Ovary (tissue), 9 donors: Measurements from ENCODE around the gene FLNC. TPM values are rescaled to one million over a fixed set of nuclear protein-coding genes. Genes with fewer than 3 reads are reported as not detected.
A peak's percentile ranks its signal among the peaks of the same experiment; 100 is the strongest.

Source experiments
- DNase-seq, 5 donors: peaks; one replicate each; pipeline ENCODE4 v3.0.0-alpha.2; 2019 to 2020
- H3K27ac ChIP-seq, 2 donors: fragments of 200-600 bp; one replicate each; pipeline versions ENCODE4 v1.5.1 to v1.8.0; 2019 to 2022
- H3K27me3 ChIP-seq: fragments of 200-600 bp; one replicate; pipeline ENCODE4 v1.8.0; 2022
- H3K36me3 ChIP-seq: fragments of 200-600 bp; sonication (generic); one replicate; pipeline ENCODE4 v1.5.1; 2019
- H3K4me1 ChIP-seq: one replicate; pipeline ENCODE4 v1.8.1; 2013; ENCODE audit warnings: mild to moderate bottlenecking, moderate library complexity; ENCODE audit not compliant: insufficient read depth
- H3K4me3 ChIP-seq: fragments of 200-600 bp; sonication (generic); one replicate; pipeline ENCODE4 v1.5.1; 2017
- H3K9me3 ChIP-seq, 2 donors: fragments of 200-600 bp in 1 of 2; sonication (generic) in 1 of 2; one replicate each; pipeline versions ENCODE4 v1.5.1 to v1.8.1; 2013 to 2019; ENCODE audit warnings: mild to moderate bottlenecking in 1 of 2, moderate library complexity in 1 of 2
- CTCF ChIP-seq, 3 donors: fragments of 450-650 bp in 2 of 3; fragments of 200-600 bp in 1 of 3; IDR thresholded peaks; one replicate each; pipeline versions ENCODE4 v1.5.1 to v1.8.0; 2016 to 2022; ENCODE audit warnings: antibody characterized with exemption in 3 of 3, mild to moderate bottlenecking in 1 of 3
- EP300 ChIP-seq: sonication (generic); formaldehyde crosslinking; IDR thresholded peaks from one replicate; pipeline ENCODE4 v1.6.1; 2017; ENCODE audit warnings: antibody characterized with exemption
- POLR2A ChIP-seq: fragments of 450-650 bp; IDR thresholded peaks from one replicate; pipeline ENCODE4 v1.6.1; 2017; ENCODE audit warnings: antibody characterized with exemption, mild to moderate bottlenecking, moderate library complexity
- WGBS, 3 donors: extraction: QIAGEN DNeasy Blood & Tissue Kit in 1 of 3; methylation state at CpG; one replicate each; pipeline versions ENCODE4 v1.1.5 to v1.1.7; 2013 to 2017; 5-methylcytosine and 5-hydroxymethylcytosine counted together
- intact Hi-C, 4 donors: fragments of 100-400 bp; cut with DNase I; formaldehyde crosslinking; loops; one replicate each; pipeline versions ENCODE4 v1.11.0 to v1.15.1; 2022 to 2023
- polyA plus RNA-seq, 2 donors: library from polyadenylated mRNA; stranded (reverse); fragments of 200-250 nt in 1 of 2; fragments of 350-450 nt in 1 of 2; fragmentation: Illumina TruSeq in 1 of 2; extraction: RNeasy Lipid Tissue Mini Kit (QIAGEN cat#74804) in 1 of 2; gene quantifications; one replicate each; pipeline ENCODE4 v1.2.3, GENCODE V29; 2013 to 2014
- total RNA-seq, 7 donors: library from RNA; depleted of rRNA in 2 of 7; stranded (reverse); fragments of >200 nt in 2 of 7; fragmentation: NEBNext Ultra II Directional in 3 of 7; extraction: Animal tissue kit (Norgen Biotek cat#: 25700) in 3 of 7; gene quantifications; one replicate each; pipeline versions ENCODE4 v1.1.0 to v1.2.4, GENCODE V29; 2016 to 2023
- donor health status: DM: no; HTN: no; CAD: no; lungs with moderate emphysema.
- donor health status: DM: no; HTN: no; CAD: no.
- donor health status: Bipolar disorder and iron deficiency.
- donor health status: DM: yes; HTN: yes; CAD: no.
- donor health status: DM: no; HTN: no; CAD: no.
- donor health status: DM: yes; HTN: yes; CAD: no.

The FLNC gene
- total and polyA plus RNA-seq, 9 donors = 6.5 to 51.2 (median 16.4) TPM

- no peak for TF ChIP-seq CTCF (IDR thresholded peaks at IDR 0.05)
- TF ChIP-seq EP300 = no peak
- no peak for TF ChIP-seq POLR2A
- H3K4me1 ChIP-seq = no peaks in the 10 kb centered on the region
- H3K4me3 ChIP-seq = no peak overlapping the region
- no peak overlapping the region for H3K27ac ChIP-seq
- DNase-seq = peak in 1 of 5 donors; percentile 12
- H3K27me3 ChIP-seq = no peaks in the 10 kb centered on the region
- no peaks in the 10 kb centered on the region for H3K9me3 ChIP-seq
- H3K36me3 ChIP-seq = no peaks in the 10 kb centered on the region
- WGBS, 3 donors = 83 to 86% (median 83%) methylated on average over 13 of the region's 13 CpGs
- intact Hi-C loops = no loop called here
Measured at GRCh38 chr7:128839751-128840177, 9.6 kb downstream of the FLNC start.

GRCh38 chr7:128840326-128841170 lies 10.3 kb downstream of the FLNC start:
- peak in 2 of 5 donors; percentile 13 to 25 for DNase-seq
- H3K4me3 ChIP-seq = no peak overlapping the region
- intact Hi-C loops = no loop called here
- 90 to 92% (median 91%) methylated on average over 23 of the region's 23 CpGs for WGBS, 3 donors
- H3K27me3 ChIP-seq = no peaks in the 10 kb centered on the region
- no peaks in the 10 kb centered on the region for H3K36me3 ChIP-seq
- H3K4me1 ChIP-seq = no peaks in the 10 kb centered on the region
- no peaks in the 10 kb centered on the region for H3K9me3 ChIP-seq
- TF ChIP-seq EP300 (no peak), POLR2A (no peak), CTCF (IDR thresholded peaks at IDR 0.05) (no peak)
- H3K27ac ChIP-seq = no peak overlapping the region

GRCh38 chr7:128841171-128841690 lies 11.0 kb downstream of the FLNC start:
- TF ChIP-seq POLR2A = no peak
- TF ChIP-seq CTCF (IDR thresholded peaks at IDR 0.05) = no peak
- no peak for TF ChIP-seq EP300
- 88 to 89% (median 88%) methylated on average over 17 of the region's 17 CpGs for WGBS, 3 donors
- Histone ChIP-seq H3K36me3 (no peaks in the 10 kb centered on the region), H3K27me3 (no peaks in the 10 kb centered on the region), H3K4me3 (no peak overlapping the region), H3K4me1 (no peaks in the 10 kb centered on the region), H3K27ac (no peak overlapping the region), H3K9me3 (no peaks in the 10 kb centered on the region)
- intact Hi-C loops = no loop called here
- peak in 1 of 5 donors; percentile 19 for DNase-seq

- no peaks in the 10 kb centered on the region for H3K27me3 ChIP-seq
- DNase-seq = peak in 1 of 5 donors; percentile 32
- intact Hi-C loops = no loop called here
- no peaks in the 10 kb centered on the region for H3K36me3 ChIP-seq
- TF ChIP-seq POLR2A (no peak), EP300 (no peak), CTCF (IDR thresholded peaks at IDR 0.05) (peak in 2 of 3 donors; percentile 12 to 15)
- no peak overlapping the region for H3K27ac ChIP-seq
- H3K4me1 ChIP-seq = no peaks in the 10 kb centered on the region
- H3K9me3 ChIP-seq = no peaks in the 10 kb centered on the region
- no peak overlapping the region for H3K4me3 ChIP-seq
- 67 to 73% (median 67%) methylated on average over 34 to 35 of the region's 35 CpGs for WGBS, 3 donors
Measured at GRCh38 chr7:128841921-128842673, 11.9 kb downstream of the FLNC start.
